ENCODE results near the gene MRPL19. TPM values are rescaled to one million over a fixed set of nuclear protein-coding genes. Genes with fewer than 3 reads are reported as not detected.

MRPL19 gene
- total and polyA plus RNA-seq, 2 experiments from 2014 or later: 65.5 to 149 TPM

DNA sequence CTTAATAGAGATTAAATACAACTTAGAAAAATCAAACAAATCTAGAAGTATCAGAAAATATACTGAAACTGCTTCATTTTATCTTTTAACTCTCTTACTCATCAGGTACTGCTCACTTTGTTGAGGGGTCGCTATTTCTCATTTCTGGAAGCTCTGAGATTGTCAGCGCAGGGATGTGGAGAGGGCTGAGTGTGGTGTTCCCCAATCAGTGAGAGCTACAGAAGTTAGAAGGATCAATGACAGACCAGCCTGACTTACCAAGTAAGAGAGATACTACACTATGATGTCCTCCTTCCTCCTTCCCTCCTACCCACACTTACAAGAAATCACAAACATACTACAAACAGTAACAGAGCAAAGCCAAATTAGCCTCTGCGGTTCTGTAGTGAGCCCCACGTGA, 56.0 kb downstream of the MRPL19 start (continued):
- TF ChIP-seq REST (IDR thresholded peaks at IDR 0.05; ENCODE audit: unreplicated experiment): no peak
- no peak for TF ChIP-seq STAT1 (IDR thresholded peaks at IDR 0.05; ENCODE audit: unreplicated experiment)

- Histone ChIP-seq H3K4me2 (no peak overlapping the region), H3K36me3 (ENCODE audit: insufficient read depth) (peaks cover 7% of the 10 kb centered on the region; the same call in 1 of the 2 replicates), H3K79me2 (replicated peaks; ENCODE audit: insufficient read depth) (peaks cover 4% of the 10 kb centered on the region), H3K27ac (ENCODE audit: low read depth) (no peak overlapping the region), H3K27me3 (ENCODE audit: insufficient read depth) (no peaks in the 10 kb centered on the region), H2AFZ (no peak overlapping the region), H3K4me3 (no peak overlapping the region), H3K9me2 (ENCODE audit: insufficient read depth) (no peaks in the 10 kb centered on the region), H3K4me1 (ENCODE audit: insufficient read depth) (no peaks in the 10 kb centered on the region), H3F3A (replicated peaks; ENCODE audit: low read depth) (no peaks in the 10 kb centered on the region), H4K20me1 (replicated peaks; ENCODE audit: insufficient read depth) (no peaks in the 10 kb centered on the region)
- Mint-ChIP-seq H3K4me3 (no peak overlapping the region), H3K27ac (no peak overlapping the region), H3K9me3 (no peaks in the 10 kb centered on the region), H3K36me3 (ENCODE audit: low read depth) (peaks cover 53% of the 10 kb centered on the region), H3K27me3 (ENCODE audit: insufficient read depth, low read depth, poor library complexity) (peaks cover 4% of the 10 kb centered on the region), H3K4me1 (peaks cover 5% of the 10 kb centered on the region; the same call in 1 of the 3 replicates)
- ATAC-seq (no peak), DNase-seq (ENCODE audit: low spot score) (no peak)
- TF ChIP-seq ZNF462 (CRISPR knock-in tag; IDR thresholded peaks at IDR 0.05): no peak
- TF ChIP-seq ZNF114 (CRISPR knock-in tag; IDR thresholded peaks at IDR 0.05): no peak
- TF ChIP-seq CTCF (conservative IDR thresholded peaks at IDR 0.05; ENCODE audit: low read depth in 2 of 2): no peak
- no peak for TF ChIP-seq JUNB (IDR thresholded peaks at IDR 0.05; ENCODE audit: unreplicated experiment)
- TF ChIP-seq, protein P1, sequence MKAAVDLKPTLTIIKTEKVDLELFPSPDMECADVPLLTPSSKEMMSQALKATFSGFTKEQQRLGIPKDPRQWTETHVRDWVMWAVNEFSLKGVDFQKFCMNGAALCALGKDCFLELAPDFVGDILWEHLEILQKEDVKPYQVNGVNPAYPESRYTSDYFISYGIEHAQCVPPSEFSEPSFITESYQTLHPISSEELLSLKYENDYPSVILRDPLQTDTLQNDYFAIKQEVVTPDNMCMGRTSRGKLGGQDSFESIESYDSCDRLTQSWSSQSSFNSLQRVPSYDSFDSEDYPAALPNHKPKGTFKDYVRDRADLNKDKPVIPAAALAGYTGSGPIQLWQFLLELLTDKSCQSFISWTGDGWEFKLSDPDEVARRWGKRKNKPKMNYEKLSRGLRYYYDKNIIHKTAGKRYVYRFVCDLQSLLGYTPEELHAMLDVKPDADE (IDR thresholded peaks at IDR 0.05): no peak
- TF ChIP-seq ZNF331 (CRISPR knock-in tag; IDR thresholded peaks at IDR 0.05; ENCODE audit: low read depth): no peak
- no peak for TF ChIP-seq STAT1 (IDR thresholded peaks at IDR 0.05; ENCODE audit: unreplicated experiment)
- TF ChIP-seq CREB1 (CRISPR knock-in tag; IDR thresholded peaks at IDR 0.05; ENCODE audit: low read depth): no peak
- no peak for TF ChIP-seq EZH2 (IDR thresholded peaks at IDR 0.05; ENCODE audit: low read depth, unreplicated experiment)
- no peak for TF ChIP-seq EZH2phosphoT487 (IDR thresholded peaks at IDR 0.05; ENCODE audit: unreplicated experiment)
- no peak for TF ChIP-seq POLR2AphosphoS5 (IDR thresholded peaks at IDR 0.05; ENCODE audit: low read depth)
- no peak for TF ChIP-seq NANOG (IDR thresholded peaks at IDR 0.05; ENCODE audit: borderline replicate concordance)
Observed at GRCh38 chr2:75703589-75704287, 57.2 kb downstream of the MRPL19 start.

Measured in GM23338 (cell line).